GM23248 (cell line): ENCODE results near the gene SPAG9.
"Not testable (repeated sequence)": the region's sequence is repeated elsewhere in the genome, so short reads cannot be mapped to it uniquely, and the experiment has no call there.

Source experiments
- EZH2 ChIP-seq: fragments of 200-600 bp; sonication (generic); IDR thresholded peaks from 2 replicates; pipeline ENCODE4 v1.6.1; 2018; ENCODE audit warnings: antibody characterized with exemption, mild to moderate bottlenecking; ENCODE audit not compliant: insufficient read depth, poor library complexity, severe bottlenecking
- EZH2phosphoT487 ChIP-seq: fragments of 200-600 bp; sonication (generic); IDR thresholded peaks from 2 replicates; pipeline ENCODE4 v1.6.1; 2018; ENCODE audit warnings: antibody characterized with exemption, moderate library complexity, mild to moderate bottlenecking, low read depth; ENCODE audit not compliant: insufficient read depth

- not testable (repeated sequence) for TF ChIP-seq EZH2, EZH2phosphoT487
Measured at GRCh38 chr17:51083364-51083763, 37.3 kb downstream of the SPAG9 start.
